PC-9 (cell line): ENCODE measurements around the gene PAQR3.

Experiments used
- CTCF ChIP-seq: fragments of 200-600 bp; sonication (generic); conservative IDR thresholded peaks from 2 replicates; pipeline ENCODE4 v1.6.1; 2017; ENCODE audit warnings: mixed run types, antibody characterized with exemption, mild to moderate bottlenecking, moderate library complexity
- EZH2 ChIP-seq: fragments of 200-600 bp; sonication (generic); IDR thresholded peaks from 2 replicates; pipeline ENCODE4 v1.8.0; 2017; ENCODE audit warnings: antibody characterized with exemption, low read depth

- TF ChIP-seq CTCF (no peak), EZH2 (no peak)
Observed at GRCh38 chr4:78938474-78938867, 767 bp downstream of the PAQR3 start.
